Epithelial cell of esophagus (primary cell): ENCODE results near the gene CEP250.

Experiments
- DNase-seq: peaks from one replicate; pipeline ENCODE4 v3.0.0; 2010; ENCODE audit warnings: low read depth
- H3K4me3 ChIP-seq: 2 replicates; pipeline ENCODE4 v1.5.1; 2011; ENCODE audit warnings: mild to moderate bottlenecking, low read length, control low read depth
- TF ChIP-seq, protein P1 (sequence below): IDR thresholded peaks from 2 replicates; pipeline ENCODE4 v1.5.1; 2011; ENCODE audit warnings: low read depth, mild to moderate bottlenecking, low read length, control low read depth, inconsistent platforms; ENCODE audit not compliant: insufficient read depth; ENCODE audit errors: missing control alignments

Gene CEP250, protein sequence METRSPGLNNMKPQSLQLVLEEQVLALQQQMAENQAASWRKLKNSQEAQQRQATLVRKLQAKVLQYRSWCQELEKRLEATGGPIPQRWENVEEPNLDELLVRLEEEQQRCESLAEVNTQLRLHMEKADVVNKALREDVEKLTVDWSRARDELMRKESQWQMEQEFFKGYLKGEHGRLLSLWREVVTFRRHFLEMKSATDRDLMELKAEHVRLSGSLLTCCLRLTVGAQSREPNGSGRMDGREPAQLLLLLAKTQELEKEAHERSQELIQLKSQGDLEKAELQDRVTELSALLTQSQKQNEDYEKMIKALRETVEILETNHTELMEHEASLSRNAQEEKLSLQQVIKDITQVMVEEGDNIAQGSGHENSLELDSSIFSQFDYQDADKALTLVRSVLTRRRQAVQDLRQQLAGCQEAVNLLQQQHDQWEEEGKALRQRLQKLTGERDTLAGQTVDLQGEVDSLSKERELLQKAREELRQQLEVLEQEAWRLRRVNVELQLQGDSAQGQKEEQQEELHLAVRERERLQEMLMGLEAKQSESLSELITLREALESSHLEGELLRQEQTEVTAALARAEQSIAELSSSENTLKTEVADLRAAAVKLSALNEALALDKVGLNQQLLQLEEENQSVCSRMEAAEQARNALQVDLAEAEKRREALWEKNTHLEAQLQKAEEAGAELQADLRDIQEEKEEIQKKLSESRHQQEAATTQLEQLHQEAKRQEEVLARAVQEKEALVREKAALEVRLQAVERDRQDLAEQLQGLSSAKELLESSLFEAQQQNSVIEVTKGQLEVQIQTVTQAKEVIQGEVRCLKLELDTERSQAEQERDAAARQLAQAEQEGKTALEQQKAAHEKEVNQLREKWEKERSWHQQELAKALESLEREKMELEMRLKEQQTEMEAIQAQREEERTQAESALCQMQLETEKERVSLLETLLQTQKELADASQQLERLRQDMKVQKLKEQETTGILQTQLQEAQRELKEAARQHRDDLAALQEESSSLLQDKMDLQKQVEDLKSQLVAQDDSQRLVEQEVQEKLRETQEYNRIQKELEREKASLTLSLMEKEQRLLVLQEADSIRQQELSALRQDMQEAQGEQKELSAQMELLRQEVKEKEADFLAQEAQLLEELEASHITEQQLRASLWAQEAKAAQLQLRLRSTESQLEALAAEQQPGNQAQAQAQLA (N-terminal part only)

DNA sequence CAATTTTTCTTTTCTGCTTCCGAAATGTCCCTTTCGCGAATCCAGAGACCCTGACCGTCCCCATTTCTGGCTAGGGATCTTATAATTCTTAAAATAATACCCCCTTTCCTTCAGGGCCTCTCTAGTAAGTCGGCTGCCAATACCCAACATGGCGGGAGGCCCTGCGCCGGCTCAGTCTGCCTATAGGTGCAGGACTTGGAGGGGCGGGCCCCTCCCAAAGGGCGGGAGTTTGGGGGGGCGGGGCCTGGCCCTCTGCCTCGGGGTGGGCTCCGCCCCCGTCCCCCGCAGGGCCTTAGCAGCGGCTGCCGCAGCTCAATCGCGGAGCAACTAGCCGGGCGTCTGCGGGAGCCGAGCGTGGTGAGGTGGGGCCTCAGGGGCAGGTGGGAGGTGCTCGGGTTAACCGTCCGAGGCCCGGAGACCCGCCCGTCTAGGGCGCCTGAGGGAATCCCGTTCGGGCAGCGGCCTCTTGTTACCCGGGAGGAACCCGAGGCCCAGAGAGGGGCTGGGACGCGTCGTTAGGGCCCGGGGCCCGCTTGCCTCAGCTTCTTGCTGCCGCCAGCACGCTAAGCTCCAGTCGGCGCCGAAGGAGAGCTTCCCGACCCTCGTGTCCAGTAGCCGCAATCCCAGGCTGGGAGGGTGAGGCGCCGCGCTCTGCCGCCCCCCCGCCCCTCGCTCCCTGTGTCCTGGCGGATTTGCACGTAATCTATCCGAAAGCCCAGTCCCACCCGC is at the start of gene CEP250:
Gene CEP250 (plus strand): TSS at position 718 of the 729 bp plus-strand sequence. CDS start 6,770 bp downstream, outside the sequence.
- DNase-seq = peak; percentile 92
- H3K4me3 ChIP-seq = peak within 1 kb of the TSS; percentile 59
- TF ChIP-seq, protein P1, sequence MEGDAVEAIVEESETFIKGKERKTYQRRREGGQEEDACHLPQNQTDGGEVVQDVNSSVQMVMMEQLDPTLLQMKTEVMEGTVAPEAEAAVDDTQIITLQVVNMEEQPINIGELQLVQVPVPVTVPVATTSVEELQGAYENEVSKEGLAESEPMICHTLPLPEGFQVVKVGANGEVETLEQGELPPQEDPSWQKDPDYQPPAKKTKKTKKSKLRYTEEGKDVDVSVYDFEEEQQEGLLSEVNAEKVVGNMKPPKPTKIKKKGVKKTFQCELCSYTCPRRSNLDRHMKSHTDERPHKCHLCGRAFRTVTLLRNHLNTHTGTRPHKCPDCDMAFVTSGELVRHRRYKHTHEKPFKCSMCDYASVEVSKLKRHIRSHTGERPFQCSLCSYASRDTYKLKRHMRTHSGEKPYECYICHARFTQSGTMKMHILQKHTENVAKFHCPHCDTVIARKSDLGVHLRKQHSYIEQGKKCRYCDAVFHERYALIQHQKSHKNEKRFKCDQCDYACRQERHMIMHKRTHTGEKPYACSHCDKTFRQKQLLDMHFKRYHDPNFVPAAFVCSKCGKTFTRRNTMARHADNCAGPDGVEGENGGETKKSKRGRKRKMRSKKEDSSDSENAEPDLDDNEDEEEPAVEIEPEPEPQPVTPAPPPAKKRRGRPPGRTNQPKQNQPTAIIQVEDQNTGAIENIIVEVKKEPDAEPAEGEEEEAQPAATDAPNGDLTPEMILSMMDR = no peak

GRCh38 chr20:35405775-35406174 is 49.6 kb upstream of the CEP250 start:
- TF ChIP-seq, protein P1 = no peak
- DNase-seq = no peak
- H3K4me3 ChIP-seq = no peak overlapping the region

DNA sequence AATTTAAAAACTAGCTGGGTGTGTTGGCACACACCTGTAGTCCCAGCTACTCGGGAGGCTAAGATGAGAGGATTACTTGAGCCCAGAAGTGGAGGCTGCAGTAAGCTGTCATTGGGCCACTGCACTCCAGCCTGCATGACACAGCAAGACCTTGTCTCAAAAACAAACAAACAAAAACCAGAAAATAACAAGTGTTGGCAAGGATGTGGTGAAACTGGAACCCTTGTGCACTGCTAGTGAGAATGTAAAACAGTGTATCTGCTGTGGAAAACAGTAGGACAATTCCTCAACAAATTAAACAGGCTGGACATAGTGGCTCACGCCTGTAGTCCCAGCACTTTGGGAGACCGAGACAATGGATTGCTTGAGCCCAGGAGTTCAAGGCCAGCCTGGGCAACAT is 47.1 kb upstream of the CEP250 start:
- no peak for DNase-seq
- TF ChIP-seq, protein P1 = no peak
- H3K4me3 ChIP-seq = no peak overlapping the region

DNA sequence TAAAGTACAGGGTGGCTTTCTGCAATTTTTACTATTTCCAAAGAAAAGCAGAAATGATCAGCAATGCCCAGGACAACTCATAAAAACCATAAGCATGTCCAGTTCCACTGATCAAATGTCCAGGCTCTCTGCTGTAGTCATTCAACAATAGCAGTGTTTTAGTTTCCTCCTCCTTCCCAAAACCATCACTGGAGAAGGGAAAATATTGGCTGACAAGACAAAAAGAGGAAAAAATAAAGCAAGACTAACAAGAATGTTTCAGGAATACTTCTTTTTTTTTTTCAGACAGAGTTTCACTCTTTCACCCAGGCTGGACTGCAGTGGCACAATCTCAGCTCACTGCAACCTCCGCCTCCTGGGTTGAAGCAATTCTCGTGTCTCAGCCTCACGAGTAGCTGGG is 45.9 kb upstream of the CEP250 start:
- H3K4me3 ChIP-seq = no peak overlapping the region
- DNase-seq = no peak
- TF ChIP-seq, protein P1 = no peak

- TF ChIP-seq, protein P1 = no peak
- H3K4me3 ChIP-seq = peak overlapping the region; percentile 100
- no peak for DNase-seq
Measured at GRCh38 chr20:35410613-35411012, 44.8 kb upstream of the CEP250 start.

- TF ChIP-seq, protein P1 = no peak
Measured at GRCh38 chr20:35421322-35421721, 34.1 kb upstream of the CEP250 start.

More at GRCh38 chr20:35421322-35421721, 34.1 kb upstream of the CEP250 start:
- DNase-seq = no peak
- H3K4me3 ChIP-seq = no peak overlapping the region
